HG03045 (cell line): Measurements from ENCODE around the gene CDH8.

ENCODE experiments used
- ATAC-seq: cut with Tn5 transposase; IDR thresholded peaks from one replicate; pipeline ENCODE4 v1.9.1; 2021; ENCODE audit warnings: mild to moderate bottlenecking, moderate library complexity; ENCODE audit not compliant: unreplicated experiment

CDH8 gene

DNA sequence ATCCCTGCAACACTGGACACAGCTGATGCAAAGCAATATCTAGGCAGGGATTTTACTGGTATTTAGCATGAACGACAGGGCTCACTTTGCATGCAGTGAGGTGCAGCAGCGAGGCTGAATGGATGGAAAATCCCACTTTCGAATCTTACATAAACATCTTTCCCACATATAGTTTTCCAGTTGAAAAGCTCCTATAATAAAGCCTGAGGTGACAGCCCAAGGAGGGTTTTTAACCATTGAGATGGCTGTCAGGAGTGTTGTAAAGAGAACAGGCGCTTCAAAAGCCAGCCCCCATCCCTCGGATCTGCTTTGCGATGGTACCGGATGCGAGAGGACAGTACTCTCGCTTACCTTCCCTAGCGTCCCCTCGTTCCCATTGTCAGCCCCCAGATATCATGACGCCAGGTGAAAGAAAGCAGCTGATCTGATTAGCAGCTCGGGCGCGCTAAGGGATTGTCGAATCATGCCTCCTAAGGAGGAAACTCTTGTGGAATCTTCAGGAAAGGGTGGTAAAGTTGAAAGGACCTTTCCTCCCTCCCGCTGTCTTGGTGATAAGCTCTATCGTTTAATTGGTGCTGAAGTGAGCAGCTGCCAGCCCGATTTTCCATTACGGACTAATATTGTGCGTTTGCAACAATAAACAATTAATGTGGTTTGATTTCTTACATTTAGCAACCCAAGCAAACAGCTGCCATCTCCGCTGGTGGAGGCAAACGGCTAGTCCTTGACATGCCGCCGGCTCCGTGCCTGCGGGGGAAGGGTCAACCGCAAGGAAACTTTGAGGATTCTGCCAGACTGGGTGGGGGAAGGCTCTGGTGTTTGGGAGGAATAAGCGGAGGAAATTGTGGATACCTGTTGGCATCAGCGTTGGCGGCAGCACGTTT is 1.8 kb downstream of the CDH8 start:
- ATAC-seq, result no peak

- no peak for ATAC-seq
These were observed 3.2 kb downstream of the CDH8 start for GRCh38 chr16:62033065-62033464.

- ATAC-seq, result no peak
These were observed 6.3 kb downstream of the CDH8 start for GRCh38 chr16:62029947-62030346.

GRCh38 chr16:62022688-62023087 is 13.6 kb downstream of the CDH8 start:
- ATAC-seq, result no peak

DNA sequence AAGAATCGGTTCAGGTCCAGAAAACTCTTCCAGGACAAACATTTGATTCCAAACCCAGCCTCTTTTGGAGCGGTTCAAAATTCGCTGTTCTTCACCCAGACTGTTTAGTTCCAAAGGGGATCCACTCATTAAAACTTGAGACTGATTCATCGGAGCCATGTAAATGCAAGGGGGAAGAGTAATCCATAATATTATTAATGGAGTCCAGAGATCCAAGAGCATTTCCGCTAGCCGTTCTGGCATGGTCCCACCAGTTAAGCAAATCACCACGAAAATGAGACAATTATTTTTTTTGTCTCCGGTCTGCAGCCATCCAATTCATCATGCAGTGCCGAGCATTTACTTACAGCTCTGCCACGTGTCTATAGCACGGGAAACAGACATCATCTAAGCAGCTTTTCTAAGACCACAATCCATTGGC is 15.1 kb downstream of the CDH8 start:
- no peak for ATAC-seq

- no peak for ATAC-seq
These were observed 15.6 kb downstream of the CDH8 start for GRCh38 chr16:62020681-62021080.

DNA sequence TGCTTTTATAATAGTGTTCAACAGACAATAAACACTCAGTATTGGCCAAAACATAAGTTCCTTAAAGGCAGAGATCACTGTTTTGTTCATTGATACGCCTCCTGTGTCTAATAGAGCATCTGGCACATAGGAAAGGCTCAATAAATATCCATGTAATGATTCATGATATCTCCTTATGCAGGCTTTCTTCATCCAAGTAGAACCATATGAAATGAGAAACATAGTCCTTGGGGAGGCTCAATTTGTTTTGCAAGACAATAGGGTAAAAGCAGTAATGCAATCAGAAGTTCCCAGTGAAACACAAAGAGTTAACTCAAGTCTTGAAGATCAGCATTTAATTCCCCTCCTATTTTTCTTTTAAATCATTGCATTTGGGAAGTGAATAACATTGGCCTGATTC is 16.4 kb downstream of the CDH8 start:
- ATAC-seq, result no peak

DNA sequence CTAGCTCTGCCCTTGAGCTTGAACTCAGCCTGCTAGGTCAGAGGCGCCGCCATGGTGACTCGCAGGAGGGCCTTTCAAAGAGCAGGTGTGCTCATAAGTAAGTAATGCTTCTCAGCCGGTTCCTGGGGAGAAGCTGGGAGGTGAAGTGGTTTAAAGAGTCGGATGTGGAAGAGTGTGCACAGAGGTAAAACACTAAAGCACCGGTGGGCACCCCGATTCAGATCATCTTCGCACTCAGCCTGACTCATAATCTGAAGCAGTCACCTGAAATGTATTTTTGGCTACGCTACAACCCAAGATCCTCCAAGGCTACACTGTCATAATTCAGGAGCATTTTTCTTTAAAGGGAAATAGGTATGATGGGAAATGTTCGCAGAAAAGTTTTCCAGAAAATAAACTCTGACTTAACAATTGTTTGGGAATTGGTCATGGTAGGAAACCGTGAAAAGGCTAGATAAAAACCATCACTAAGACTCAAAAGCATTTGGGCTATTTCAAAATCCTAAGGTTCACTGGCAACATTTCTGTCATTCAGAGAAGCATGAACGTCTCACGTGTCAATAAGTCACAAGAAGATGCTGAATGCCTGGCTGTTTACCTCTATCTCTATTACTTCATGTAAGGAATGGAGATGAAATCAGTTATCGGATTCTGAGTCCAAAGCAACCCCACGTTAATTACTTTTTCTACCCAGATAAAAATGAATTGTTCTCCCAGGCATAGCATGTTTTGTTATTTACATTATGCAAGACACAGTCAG is 17.8 kb downstream of the CDH8 start:
- no peak for ATAC-seq

DNA sequence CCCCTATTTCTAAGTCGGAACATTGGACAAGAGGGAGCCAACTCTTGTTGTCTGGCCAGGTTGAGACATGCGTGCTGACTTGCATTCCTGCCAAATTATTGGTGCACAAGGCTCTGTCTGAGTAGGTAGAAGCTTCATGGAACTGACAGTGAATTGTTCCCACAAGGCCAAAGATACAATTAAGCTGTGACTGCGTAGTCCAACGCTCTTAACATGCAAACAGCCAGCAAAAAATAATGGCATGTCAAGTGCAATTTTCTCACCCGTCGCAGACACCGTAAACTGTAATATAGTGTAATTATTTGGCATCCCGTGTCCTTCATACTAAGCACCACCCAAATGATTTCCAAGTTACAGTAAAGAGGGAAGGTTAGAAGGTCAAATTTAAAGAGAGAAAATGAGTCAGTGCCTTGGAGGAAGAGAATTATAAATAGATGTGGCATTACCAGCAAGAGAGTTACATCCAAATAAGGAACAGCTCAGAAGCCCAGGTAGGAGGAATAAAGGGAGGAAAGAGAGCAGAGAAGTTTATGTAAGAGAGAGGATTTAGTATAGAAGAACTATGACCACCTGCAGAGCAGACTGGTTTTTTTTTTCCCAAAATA is 21.8 kb downstream of the CDH8 start:
- ATAC-seq, result no peak

DNA sequence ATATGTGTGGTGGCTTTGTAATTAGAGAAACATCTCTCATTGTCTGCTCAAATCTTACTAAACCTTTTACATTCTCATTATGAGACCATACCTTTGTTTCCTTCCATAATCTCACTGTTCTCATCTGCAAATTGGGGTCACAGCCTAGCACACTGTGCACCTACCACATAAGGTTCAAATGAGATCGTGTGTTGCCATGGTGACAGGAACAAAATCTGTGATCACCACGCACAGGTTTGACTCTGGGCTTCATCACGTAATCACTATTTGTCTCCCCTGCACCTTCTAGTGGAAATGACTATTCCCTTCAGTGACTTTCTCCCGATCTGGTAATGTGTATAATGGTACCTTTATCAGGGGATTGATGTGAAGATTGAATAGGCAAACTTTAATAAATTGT is 26.1 kb downstream of the CDH8 start:
- ATAC-seq, result no peak

DNA sequence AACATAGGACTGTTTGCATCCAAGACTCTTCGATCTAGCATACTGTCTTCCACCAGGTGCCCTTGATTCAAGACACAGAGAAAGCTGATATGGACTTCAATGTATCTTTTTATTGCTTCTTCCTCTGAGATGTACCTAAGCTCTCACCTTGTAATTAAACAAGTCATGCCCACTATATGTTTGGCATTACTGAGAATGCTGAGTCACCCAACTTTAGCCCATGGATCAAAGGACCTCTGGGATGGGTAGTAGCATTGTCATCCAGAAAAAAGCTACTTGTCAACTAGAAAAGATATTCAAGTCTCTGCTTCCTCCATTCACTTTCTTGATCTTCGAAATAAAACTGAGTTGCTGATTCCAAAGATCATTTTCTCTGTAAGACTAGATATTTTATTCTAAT is 37.8 kb downstream of the CDH8 start:
- no peak for ATAC-seq

- no peak for ATAC-seq
These were observed 43.1 kb downstream of the CDH8 start for GRCh38 chr16:61993108-61993507.

- no peak for ATAC-seq
These were observed 48.7 kb downstream of the CDH8 start for GRCh38 chr16:61987474-61988012.

DNA sequence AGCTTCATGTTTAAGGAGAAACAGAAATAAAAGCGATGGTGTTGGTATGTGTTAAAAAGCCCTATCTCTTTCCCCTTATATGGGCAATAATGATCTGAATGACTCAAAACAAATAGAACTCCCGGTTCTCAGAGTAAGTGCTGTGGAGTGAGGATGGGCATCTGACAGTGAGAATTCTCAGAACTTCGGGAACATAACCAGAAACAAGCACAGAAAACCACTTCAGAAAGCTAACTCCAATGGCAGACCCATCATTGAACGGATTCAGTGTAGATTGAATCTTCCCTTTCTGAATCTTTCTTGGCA is 67.2 kb downstream of the CDH8 start:
- no peak for ATAC-seq

DNA sequence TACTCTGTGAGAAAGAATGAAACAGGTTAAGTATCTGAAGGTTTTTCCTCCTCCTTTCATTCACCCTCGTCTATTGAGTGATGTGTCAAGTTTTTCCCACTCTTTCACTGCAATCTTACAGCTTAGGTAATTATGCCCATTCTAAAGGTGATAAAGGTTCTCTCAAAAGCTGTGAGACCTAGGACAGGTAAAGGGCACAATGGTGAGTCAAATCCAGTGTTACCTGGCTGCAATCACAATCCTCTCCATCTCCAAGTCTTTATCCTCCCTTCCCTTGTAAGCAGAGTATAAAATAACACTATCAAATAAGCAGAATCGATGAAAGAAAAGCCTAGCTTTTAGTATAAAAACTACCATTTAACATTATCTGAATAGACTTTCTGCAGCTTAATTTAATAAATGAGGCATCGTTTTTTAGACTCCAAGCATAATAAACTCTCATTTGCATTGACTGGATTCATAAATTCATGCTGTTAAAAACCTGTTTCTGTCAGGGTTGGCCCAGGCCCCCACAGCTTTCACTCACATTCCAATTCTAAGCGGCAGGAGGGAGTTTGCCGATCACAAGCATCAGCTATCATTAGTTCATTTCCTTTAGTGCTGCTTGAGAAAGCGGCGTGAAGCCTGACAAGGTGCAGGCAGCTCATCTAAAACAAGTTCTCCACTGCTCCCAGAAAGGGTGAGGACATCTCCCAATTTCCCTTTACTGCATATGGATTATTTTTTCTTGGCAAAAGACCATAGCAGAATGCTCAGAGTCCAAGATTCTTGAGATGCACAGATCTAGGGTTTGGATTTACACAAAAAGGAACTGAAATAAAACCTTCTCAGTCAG is 67.8 kb downstream of the CDH8 start:
- no peak for ATAC-seq

DNA sequence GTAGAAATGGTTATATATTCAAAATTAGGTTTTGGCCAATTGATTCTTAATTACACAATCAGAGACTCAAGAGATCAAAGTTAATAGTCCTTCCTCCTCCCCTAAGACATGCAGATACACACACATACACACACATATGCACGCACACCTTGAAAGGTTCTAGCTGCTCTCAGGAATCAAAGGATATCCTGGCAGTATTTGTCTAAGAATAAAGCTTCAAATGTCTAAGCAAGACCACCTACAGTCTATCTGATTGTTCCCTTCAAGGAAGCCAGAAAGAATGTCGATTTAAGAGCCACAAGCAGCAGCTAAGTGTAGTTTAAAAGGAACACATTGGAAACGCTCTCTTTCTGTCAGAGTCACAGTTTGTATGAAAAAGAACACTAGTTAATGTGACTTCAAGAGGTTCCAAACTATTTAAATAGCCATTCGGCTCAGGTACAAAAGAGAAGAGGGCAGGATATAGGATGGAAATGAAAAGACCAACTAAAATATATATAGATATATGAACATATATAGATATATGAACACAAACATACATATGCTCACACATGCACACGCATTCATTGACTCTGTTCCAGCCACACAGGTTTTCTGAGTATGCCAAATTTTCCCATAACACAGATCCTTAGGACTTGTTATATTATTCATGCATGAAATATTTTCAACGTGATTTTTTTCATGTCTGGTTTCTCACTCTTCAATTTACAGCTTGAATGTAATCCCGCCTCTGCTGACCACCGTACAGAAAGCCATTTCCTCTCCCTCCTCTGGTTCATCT is 79.0 kb downstream of the CDH8 start:
- no peak for ATAC-seq

DNA sequence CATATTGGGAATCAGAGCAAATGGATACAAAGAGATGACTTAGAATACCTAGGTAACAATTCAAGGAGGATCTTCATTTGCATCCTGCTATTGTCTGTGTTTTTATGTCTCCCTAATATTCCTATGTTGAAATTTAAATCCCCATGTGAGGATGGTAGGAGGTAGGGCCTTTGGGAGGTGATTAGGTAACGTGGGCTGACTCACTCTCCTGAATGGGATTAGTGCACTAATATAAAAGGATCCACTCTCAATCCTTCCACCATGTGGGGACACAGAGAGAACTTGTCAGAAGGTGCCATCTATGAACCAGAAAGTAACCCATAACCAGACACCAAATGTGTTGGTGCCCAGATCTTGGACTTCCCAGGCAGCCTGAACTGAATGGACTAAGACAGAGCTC is 83.4 kb downstream of the CDH8 start:
- ATAC-seq, result no peak

DNA sequence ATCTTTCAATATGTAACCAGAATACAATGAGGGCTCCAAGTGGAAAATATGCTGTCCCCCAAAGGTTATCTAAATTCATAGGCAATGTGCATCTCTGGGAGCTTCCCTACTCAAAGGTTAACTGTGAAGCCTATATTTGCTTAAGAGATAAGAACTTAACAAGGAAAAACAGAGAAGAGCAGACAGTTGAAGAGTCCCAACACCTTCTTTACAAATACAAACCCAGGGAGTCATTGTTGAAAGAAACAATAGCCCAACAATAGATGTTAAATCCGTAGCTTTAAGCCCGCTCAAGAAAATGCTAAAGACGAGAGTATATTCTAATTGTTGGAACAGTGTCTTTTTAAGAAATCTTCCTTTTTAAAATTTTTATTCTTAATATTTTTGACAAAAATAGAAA is 87.8 kb downstream of the CDH8 start:
- no peak for ATAC-seq

DNA sequence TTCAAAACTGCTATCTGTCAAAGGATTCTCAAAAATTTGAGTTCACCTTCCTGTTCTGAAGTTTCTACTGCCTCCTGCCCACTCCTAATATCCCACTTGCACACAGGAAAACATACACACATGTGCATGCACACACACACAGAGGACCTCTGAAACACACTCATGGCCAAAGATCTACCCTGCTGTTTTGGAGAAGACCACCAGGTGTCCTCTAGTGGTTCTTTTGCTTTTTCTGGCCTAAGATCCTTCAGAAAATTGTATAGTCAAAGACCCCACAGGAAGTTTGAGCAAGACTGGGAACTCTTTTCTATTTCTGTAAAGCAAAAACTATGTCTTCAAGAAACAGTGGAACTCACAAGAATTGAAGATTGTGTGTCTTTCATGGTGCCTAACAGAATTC is 90.2 kb downstream of the CDH8 start:
- ATAC-seq, result no peak

GRCh38 chr16:61945511-61945910 is 90.7 kb downstream of the CDH8 start:
- ATAC-seq, result no peak
